Fibroblast of lung (primary cell): Measurements from ENCODE around the gene IGSF21. TPM values are rescaled to one million over a fixed set of nuclear protein-coding genes. Genes with fewer than 3 reads are reported as not detected.

ENCODE experiments used
- DNase-seq, 2 donors: peaks; one replicate each; pipeline versions ENCODE4 v3.0.0 to v3.0.0-alpha.2; 2010; ENCODE audit warnings: low read depth in 2 of 2
- H2AFZ ChIP-seq: 2 replicates; pipeline ENCODE4 v1.5.1; 2012; ENCODE audit warnings: low read length, control low read depth, inconsistent platforms
- H3K27ac ChIP-seq: 2 replicates; pipeline ENCODE4 v1.5.1; 2011; ENCODE audit warnings: low read length, control low read depth; ENCODE audit not compliant: insufficient read depth
- H3K27me3 ChIP-seq: 2 replicates; pipeline ENCODE4 v1.5.1; 2011; ENCODE audit warnings: mild to moderate bottlenecking, low read length; ENCODE audit not compliant: control insufficient read depth, insufficient read depth
- H3K36me3 ChIP-seq: 2 replicates; pipeline ENCODE4 v1.5.1; 2011; ENCODE audit warnings: low read length; ENCODE audit not compliant: control insufficient read depth, insufficient read depth
- H3K4me1 ChIP-seq: 2 replicates; pipeline ENCODE4 v1.5.1; 2011; ENCODE audit warnings: low read length; ENCODE audit not compliant: control insufficient read depth, insufficient read depth; ENCODE audit errors: extremely low read depth
- H3K4me2 ChIP-seq: 2 replicates; pipeline ENCODE4 v1.5.1; 2011; ENCODE audit warnings: low read length, control low read depth; ENCODE audit not compliant: insufficient read depth; ENCODE audit errors: extremely low read depth
- H3K4me3 ChIP-seq, 4 experiments: fragments of 200-600 bp in 1 of 4; sonication (generic) in 1 of 4; replicated peaks in 1 of 4; 2 replicates each; pipeline ENCODE4 v1.5.1; 2011 to 2016; ENCODE audit warnings: low read length in 4 of 4, low read depth in 3 of 4, mild to moderate bottlenecking in 3 of 4, control low read depth in 2 of 4, inconsistent platforms in 1 of 4, mixed read lengths in 1 of 4; ENCODE audit not compliant: insufficient read depth in 1 of 4; ENCODE audit errors: control extremely low read depth in 1 of 4
- H3K79me2 ChIP-seq: 2 replicates; pipeline ENCODE4 v1.5.1; 2012; ENCODE audit warnings: mild to moderate bottlenecking, low read length, inconsistent platforms; ENCODE audit not compliant: control insufficient read depth, insufficient read depth
- H3K9ac ChIP-seq: 2 replicates; pipeline ENCODE4 v1.5.1; 2011; ENCODE audit warnings: mild to moderate bottlenecking, low read length, control low read depth; ENCODE audit not compliant: insufficient read depth
- H3K9me3 ChIP-seq: 2 replicates; pipeline ENCODE4 v1.5.1; 2012; ENCODE audit warnings: low read depth, low read length; ENCODE audit not compliant: control insufficient read depth, insufficient read depth
- H4K20me1 ChIP-seq: 2 replicates; pipeline ENCODE4 v1.5.1; 2011; ENCODE audit warnings: low read length; ENCODE audit not compliant: control insufficient read depth, insufficient read depth; ENCODE audit errors: extremely low read depth
- EZH2 ChIP-seq: IDR thresholded peaks from 2 replicates; pipeline ENCODE4 v1.5.1; 2012; ENCODE audit warnings: low read length, control low read depth, mild to moderate bottlenecking; ENCODE audit errors: missing control alignments
- polyA plus RNA-seq, 2 donors: library from polyadenylated mRNA; depleted of rRNA in 1 of 2; stranded (reverse) in 1 of 2; unstranded in 1 of 2; fragments of >200 nt; gene quantifications; 2 replicates each; pipeline ENCODE4 v1.2.1, GENCODE V29; 2011 to 2012; ENCODE audit warnings: missing spikeins in 1 of 2
- total RNA-seq: library from RNA; depleted of rRNA; stranded (reverse); fragments of >200 nt; gene quantifications from 2 replicates; pipeline ENCODE4 v1.2.1, GENCODE V29; 2014
- TF ChIP-seq, protein P1 (sequence below), 2 donors: IDR thresholded peaks in 1 of 2; conservative IDR thresholded peaks in 1 of 2; 1 replicate in 1 of 2; 2 replicates in 1 of 2; pipeline ENCODE4 v1.5.1; 2011 to 2012; ENCODE audit warnings: low read length in 2 of 2, control low read depth in 1 of 2, inconsistent platforms in 1 of 2, low read depth in 1 of 2, mild to moderate bottlenecking in 1 of 2

The IGSF21 gene
- total and polyA plus RNA-seq, 2 donors (not counting 1 experiment from before 2014, with no cell fraction given), result not detected

- H3K4me3 ChIP-seq, result no peak overlapping the region
- H3K4me2 ChIP-seq, result no peak overlapping the region
- no peak overlapping the region for H3K9ac ChIP-seq
- H2AFZ ChIP-seq, result no peak overlapping the region
- no peaks in the 10 kb centered on the region for H4K20me1 ChIP-seq
- H3K27me3 ChIP-seq, result no peaks in the 10 kb centered on the region
- H3K4me1 ChIP-seq, result no peaks in the 10 kb centered on the region
- H3K9me3 ChIP-seq, result no peaks in the 10 kb centered on the region
- H3K27ac ChIP-seq, result no peak overlapping the region
- H3K79me2 ChIP-seq, result no peaks in the 10 kb centered on the region
- no peaks in the 10 kb centered on the region for H3K36me3 ChIP-seq
- TF ChIP-seq, protein P1, sequence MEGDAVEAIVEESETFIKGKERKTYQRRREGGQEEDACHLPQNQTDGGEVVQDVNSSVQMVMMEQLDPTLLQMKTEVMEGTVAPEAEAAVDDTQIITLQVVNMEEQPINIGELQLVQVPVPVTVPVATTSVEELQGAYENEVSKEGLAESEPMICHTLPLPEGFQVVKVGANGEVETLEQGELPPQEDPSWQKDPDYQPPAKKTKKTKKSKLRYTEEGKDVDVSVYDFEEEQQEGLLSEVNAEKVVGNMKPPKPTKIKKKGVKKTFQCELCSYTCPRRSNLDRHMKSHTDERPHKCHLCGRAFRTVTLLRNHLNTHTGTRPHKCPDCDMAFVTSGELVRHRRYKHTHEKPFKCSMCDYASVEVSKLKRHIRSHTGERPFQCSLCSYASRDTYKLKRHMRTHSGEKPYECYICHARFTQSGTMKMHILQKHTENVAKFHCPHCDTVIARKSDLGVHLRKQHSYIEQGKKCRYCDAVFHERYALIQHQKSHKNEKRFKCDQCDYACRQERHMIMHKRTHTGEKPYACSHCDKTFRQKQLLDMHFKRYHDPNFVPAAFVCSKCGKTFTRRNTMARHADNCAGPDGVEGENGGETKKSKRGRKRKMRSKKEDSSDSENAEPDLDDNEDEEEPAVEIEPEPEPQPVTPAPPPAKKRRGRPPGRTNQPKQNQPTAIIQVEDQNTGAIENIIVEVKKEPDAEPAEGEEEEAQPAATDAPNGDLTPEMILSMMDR (conservative IDR thresholded peaks at IDR 0.05 in 1 of 2, IDR thresholded peaks at IDR 0.05 in 1 of 2; ENCODE audit: low read depth in 1 of 2, low read length in 2 of 2), result no peak
- no peak for TF ChIP-seq EZH2
- DNase-seq, result no peak
Measured at GRCh38 chr1:18266391-18266790, 158.8 kb downstream of the IGSF21 start.

DNA sequence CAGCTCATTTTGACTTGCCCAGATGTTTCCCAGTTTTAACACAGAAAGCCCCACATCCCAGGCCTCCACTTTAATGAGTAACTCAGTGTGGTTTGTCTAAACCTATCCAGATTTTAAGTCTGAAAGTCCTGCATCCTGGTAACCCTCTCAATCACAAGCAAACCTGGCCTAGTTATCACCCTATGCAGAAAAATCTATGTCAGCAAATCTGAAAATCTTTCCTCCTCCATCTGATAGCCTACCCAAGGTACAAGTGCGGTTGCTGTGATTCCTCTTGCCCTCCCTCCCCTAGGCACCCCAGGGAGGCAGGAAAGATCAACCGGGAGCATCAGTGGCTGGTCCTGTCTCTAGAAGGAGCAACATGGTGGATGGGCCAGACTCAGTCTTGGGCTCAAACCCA lies 163.7 kb downstream of the IGSF21 start:
- no peaks in the 10 kb centered on the region for H4K20me1 ChIP-seq
- H3K27ac ChIP-seq, result no peak overlapping the region
- H3K9ac ChIP-seq, result no peak overlapping the region
- H3K9me3 ChIP-seq, result no peaks in the 10 kb centered on the region
- H3K4me2 ChIP-seq, result no peak overlapping the region
- no peaks in the 10 kb centered on the region for H3K4me1 ChIP-seq
- no peaks in the 10 kb centered on the region for H3K79me2 ChIP-seq
- no peak for DNase-seq
- TF ChIP-seq, protein P1 (conservative IDR thresholded peaks at IDR 0.05 in 1 of 2, IDR thresholded peaks at IDR 0.05 in 1 of 2; ENCODE audit: low read depth in 1 of 2, low read length in 2 of 2), result no peak
- TF ChIP-seq EZH2, result no peak
- no peak overlapping the region for H2AFZ ChIP-seq
- no peaks in the 10 kb centered on the region for H3K36me3 ChIP-seq
- H3K27me3 ChIP-seq, result no peaks in the 10 kb centered on the region
- no peak overlapping the region for H3K4me3 ChIP-seq

- no peak for DNase-seq
- no peaks in the 10 kb centered on the region for H4K20me1 ChIP-seq
- no peaks in the 10 kb centered on the region for H3K79me2 ChIP-seq
- H2AFZ ChIP-seq, result no peak overlapping the region
- no peaks in the 10 kb centered on the region for H3K9me3 ChIP-seq
- H3K36me3 ChIP-seq, result no peaks in the 10 kb centered on the region
- no peak overlapping the region for H3K4me3 ChIP-seq
- H3K4me2 ChIP-seq, result no peak overlapping the region
- no peak for TF ChIP-seq EZH2
- TF ChIP-seq, protein P1 (conservative IDR thresholded peaks at IDR 0.05 in 1 of 2, IDR thresholded peaks at IDR 0.05 in 1 of 2; ENCODE audit: low read depth in 1 of 2, low read length in 2 of 2), result no peak
- no peak overlapping the region for H3K27ac ChIP-seq
- no peaks in the 10 kb centered on the region for H3K27me3 ChIP-seq
- H3K4me1 ChIP-seq, result no peaks in the 10 kb centered on the region
- no peak overlapping the region for H3K9ac ChIP-seq
Measured at GRCh38 chr1:18278946-18279345, 171.3 kb downstream of the IGSF21 start.
